Fibroblast of skin of left biceps (primary cell): ENCODE results near the gene CLCN2.

Source experiments
- DNase-seq, 2 experiments: peaks; one replicate each; pipeline ENCODE4 v3.0.0-alpha.2; 2013; ENCODE audit warnings: low read depth in 2 of 2

The CLCN2 gene

DNA sequence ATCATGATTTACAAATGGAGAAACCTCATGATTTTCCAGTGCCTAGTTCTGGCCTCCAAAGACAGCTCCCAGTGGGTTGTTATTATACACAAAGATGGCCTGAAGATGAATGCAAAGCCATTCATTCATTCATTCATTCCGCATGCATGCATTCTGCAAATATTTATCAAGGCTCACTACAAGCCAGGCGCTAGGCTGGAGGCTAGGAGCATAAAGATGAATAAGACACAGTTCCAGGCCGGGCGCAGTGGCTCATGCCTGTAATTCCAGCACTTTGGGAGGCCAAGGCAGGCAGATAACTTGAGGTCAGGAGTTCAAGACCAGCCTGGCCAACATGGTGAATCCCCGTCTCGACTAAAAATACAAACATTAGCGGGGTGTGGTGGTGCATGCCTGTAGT is 64.8 kb downstream of the CLCN2 start:
- no peak for DNase-seq
